GM12878 (cell line): Measurements from ENCODE around the gene SF1. TPM values are rescaled to one million over a fixed set of nuclear protein-coding genes. Genes with fewer than 3 reads are reported as not detected.

Experiments used
- ATAC-seq: fragments of 200-7000 bp; cut with Tn5 transposase; 3 replicates; pipeline ENCODE4 v1.9.1; 2020; ENCODE audit warnings: mild to moderate bottlenecking, moderate library complexity
- BruUV-seq: library from RNA; stranded (reverse); fragments of 400-500 nt; replicated peaks from 2 replicates; lab custom pipeline; 2021; lab: Mats Ljungman, UMichigan
- CTCF ChIA-PET: fragments of 300-600 bp; sonication (Branson Sonifier 250); formaldehyde crosslinking; extraction: SDS; loops from one replicate; lab custom pipeline; 2021; ENCODE audit warnings: inconsistent platforms; lab: Yijun Ruan, JAX
- POLR2A ChIA-PET: fragments of 350-600 bp; formaldehyde crosslinking; extraction: SDS; loops from one replicate; lab custom pipeline; 2021; ENCODE audit warnings: inconsistent platforms; lab: Charles Lee
- RAD21 ChIA-PET: fragments of 300-600 bp; sonication (Branson Sonifier 250); formaldehyde crosslinking; loops from one replicate; lab custom pipeline; 2023; ENCODE audit warnings: antibody characterized with exemption; ENCODE audit not compliant: unreplicated experiment; lab: Charles Lee
- SMC1A ChIA-PET: fragments of 300-600 bp; sonication (Branson Sonifier 250); formaldehyde crosslinking; loops from one replicate; lab custom pipeline; 2023; ENCODE audit not compliant: unreplicated experiment, uncharacterized antibody; lab: Charles Lee
- DNase-seq: peaks from one replicate; pipeline ENCODE4 v3.0.0-alpha.2; 2011; ENCODE audit warnings: low read depth, low spot score
- FAIRE-seq: peaks from 3 replicates; lab custom pipeline; 2011; peaks lifted over from hg19 to GRCh38; lab: Jason Lieb, UNC
- H2AFZ ChIP-seq: 2 replicates; pipeline ENCODE4 v1.6.0; 2011; ENCODE audit warnings: low read depth, low read length, control low read depth; ENCODE audit not compliant: control insufficient read depth
- H3K27ac ChIP-seq: 2 replicates; pipeline ENCODE4 v1.5.1; 2011; ENCODE audit warnings: control low read depth; ENCODE audit not compliant: control insufficient read depth, insufficient read depth
- H3K27me3 ChIP-seq, 2 experiments: replicated peaks in 1 of 2; 2 replicates each; pipeline versions ENCODE4 v1.6.0 to v1.6.1; 2011; ENCODE audit warnings: low read length in 1 of 2; ENCODE audit not compliant: control insufficient read depth in 2 of 2, insufficient read depth in 2 of 2
- H3K36me3 ChIP-seq, 2 experiments: 2 replicates each; pipeline ENCODE4 v1.5.1; 2011; ENCODE audit warnings: low read length in 1 of 2; ENCODE audit not compliant: control insufficient read depth in 2 of 2, insufficient read depth in 2 of 2
- H3K4me1 ChIP-seq: 2 replicates; pipeline ENCODE4 v1.6.1; 2011; ENCODE audit warnings: mild to moderate bottlenecking, low read length, moderate library complexity, mixed read lengths; ENCODE audit not compliant: control insufficient read depth, insufficient read depth
- H3K4me2 ChIP-seq: 2 replicates; pipeline ENCODE4 v1.6.0; 2011; ENCODE audit warnings: control low read depth; ENCODE audit not compliant: control insufficient read depth, insufficient read depth
- H3K4me3 ChIP-seq: fragments of 200-600 bp; sonication (generic); 2 replicates; pipeline ENCODE4 v1.5.1; 2016
- H3K79me2 ChIP-seq: 2 replicates; pipeline ENCODE4 v1.6.0; 2011; ENCODE audit warnings: low read length; ENCODE audit not compliant: control insufficient read depth, insufficient read depth
- H3K9ac ChIP-seq: 2 replicates; pipeline ENCODE4 v1.8.0; 2011; ENCODE audit warnings: low read length, control low read depth, mixed read lengths; ENCODE audit not compliant: control insufficient read depth, insufficient read depth
- H3K9me3 ChIP-seq: replicated peaks from 3 replicates; pipeline ENCODE4 v1.5.1; 2011; ENCODE audit warnings: mild to moderate bottlenecking, low read length; ENCODE audit not compliant: control insufficient read depth, insufficient read depth
- H4K20me1 ChIP-seq: 2 replicates; pipeline ENCODE4 v1.6.0; 2011; ENCODE audit not compliant: control insufficient read depth, insufficient read depth
- BCL11A ChIP-seq: IDR thresholded peaks from 2 replicates; pipeline ENCODE4 v1.6.1; 2011; ENCODE audit warnings: low read depth, low read length
- EP300 ChIP-seq, 2 experiments: fragments of 150-350 bp in 1 of 2; IDR thresholded peaks; 2 replicates each; pipeline ENCODE4 v1.6.1; 2011 to 2012; ENCODE audit warnings: low read depth in 2 of 2, low read length in 2 of 2, borderline replicate concordance in 1 of 2, improper control_type of control experiment in 1 of 2, inconsistent platforms in 1 of 2; ENCODE audit not compliant: control insufficient read depth in 1 of 2
- ESRRA ChIP-seq: IDR thresholded peaks from 2 replicates; pipeline ENCODE4 v1.6.1; 2012; ENCODE audit warnings: mild to moderate bottlenecking, low read length, improper control_type of control experiment
- FOS ChIP-seq: IDR thresholded peaks from 3 replicates; pipeline ENCODE4 v1.6.1; 2011; ENCODE audit warnings: borderline replicate concordance; ENCODE audit not compliant: insufficient read length; ENCODE audit errors: extremely low read depth
- FOXK2 ChIP-seq: fragments of 450-650 bp; IDR thresholded peaks from 2 replicates; pipeline ENCODE4 v1.6.1; 2017; ENCODE audit warnings: mild to moderate bottlenecking, moderate library complexity
- HCFC1 ChIP-seq: fragments of 150-350 bp; IDR thresholded peaks from 2 replicates; pipeline ENCODE4 v1.6.1; 2014; ENCODE audit warnings: low read length
- KDM1A ChIP-seq: fragments of 200-600 bp; sonication (generic); IDR thresholded peaks from 2 replicates; pipeline ENCODE4 v1.6.1; 2016; ENCODE audit warnings: borderline replicate concordance
- NBN ChIP-seq: fragments of 450-650 bp; IDR thresholded peaks from 2 replicates; pipeline ENCODE4 v1.6.1; 2016
- TBL1XR1 ChIP-seq: IDR thresholded peaks from 2 replicates; pipeline ENCODE4 v1.6.1; 2012; ENCODE audit warnings: low read depth, low read length, improper control_type of control experiment
- WGBS: methylation state at CpG from one replicate; pipeline ENCODE4 v1.1.6; 2016; ENCODE audit warnings: low lambda C conversion rate; ENCODE audit not compliant: insufficient replicate concordance, insufficient coverage; ENCODE audit errors: missing lambda C conversion rate; 5-methylcytosine and 5-hydroxymethylcytosine counted together
- in situ Hi-C: fragments of 300-500 bp; cut with MboI; formaldehyde crosslinking; loops from 9 replicates; pipeline ENCODE4 v1.14.3; 2018; ENCODE audit warnings: mixed read lengths
- intact Hi-C: fragments of 100-400 bp; cut with micrococcal nuclease; formaldehyde crosslinking; loops from one replicate; pipeline ENCODE4 v1.14.2; 2022; ENCODE audit not compliant: unreplicated experiment
- polyA plus RNA-seq, 11 experiments: library from polyadenylated mRNA; depleted of rRNA in 4 of 11; unstranded in 6 of 11; stranded (reverse) in 5 of 11; fragments of >200 nt; fragmentation: Nextera tagmentation in 4 of 11; fragmentation: Illumina TruSeq in 1 of 11; extraction: Ambion mirVana in 4 of 11; extraction: Trizol in 1 of 11; gene quantifications; 1 replicate in 1 of 11; 2 replicates in 10 of 11; pipeline versions ENCODE4 v1.2.1 to v1.2.3, GENCODE V29; 2011 to 2016; ENCODE audit warnings: inconsistent platforms in 2 of 11, missing spikeins in 2 of 11, low read depth in 1 of 11
- total RNA-seq, 4 experiments: library from RNA; depleted of rRNA in 3 of 4; stranded (reverse); fragments of >200 nt in 3 of 4; fragmentation: Illumina TruSeq in 1 of 4; extraction: Trizol in 1 of 4; gene quantifications; 2 replicates each; pipeline versions ENCODE4 v1.2.1 to v1.2.3, GENCODE V29; 2013 to 2021
- TF ChIP-seq, protein P1 (sequence below): fragments of 450-650 bp; conservative IDR thresholded peaks from 2 replicates; pipeline ENCODE4 v1.6.1; 2017; ENCODE audit warnings: mild to moderate bottlenecking, moderate library complexity
- TF ChIP-seq, protein P2 (sequence below): fragments of 450-650 bp; formaldehyde crosslinking; IDR thresholded peaks from 2 replicates; pipeline ENCODE4 v1.4.0; 2022; ENCODE audit warnings: mild to moderate bottlenecking, moderate library complexity
- TF ChIP-seq, protein P3 (sequence below): IDR thresholded peaks from 2 replicates; pipeline ENCODE4 v1.6.1; 2012; ENCODE audit warnings: improper control_type of control experiment, low read depth, low read length; ENCODE audit not compliant: insufficient replicate concordance

The SF1 gene
- total and polyA plus RNA-seq, 10 of the 15 experiments (the other 5 are each of a cell fraction or from before 2014, with no cell fraction given) = 13.6 to 337 (median 103) TPM

DNA sequence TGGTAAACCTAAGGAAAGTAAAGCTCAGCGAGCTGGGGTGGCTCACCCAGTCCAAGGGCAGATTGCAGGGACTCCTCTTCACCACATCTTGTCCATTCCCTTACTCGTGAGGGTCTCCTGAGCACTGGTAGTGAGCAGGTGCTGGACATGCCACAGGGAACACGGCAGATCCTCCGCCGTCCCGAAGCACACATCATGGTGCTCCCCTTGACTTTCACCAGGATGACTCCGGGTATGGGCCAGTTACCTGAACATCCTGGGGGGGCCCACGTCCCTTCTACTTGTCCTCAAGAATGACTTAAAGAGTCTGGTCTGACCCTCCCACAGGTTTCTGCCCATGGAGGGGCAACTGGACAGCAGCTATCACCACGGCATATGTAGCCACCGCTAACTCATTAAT, 8.0 kb upstream of the SF1 start:
- Histone ChIP-seq H3K27ac (no peak overlapping the region), H3K79me2 (no peaks in the 10 kb centered on the region), H4K20me1 (no peaks in the 10 kb centered on the region), H3K4me2 (no peak overlapping the region), H3K27me3 (no peaks in the 10 kb centered on the region), H3K4me1 (peaks cover 13% of the 10 kb centered on the region), H3K9ac (no peak overlapping the region), H3K9me3 (no peaks in the 10 kb centered on the region), H3K36me3 (peaks cover 9 to 11% of the 10 kb centered on the region in 2 experiments; a peak in 3 of 4 replicates), H2AFZ (no peak overlapping the region), H3K4me3 (no peak overlapping the region)
- in situ Hi-C loops (no loop called here), intact Hi-C loops (loop anchor here (2.0 kb wide), 1 partner anchor 54 kb away; no protein-coding TSS in a partner anchor)
- ChIA-PET CTCF (interaction anchor here (0.8 to 5.2 kb wide), 9 partner anchors 11 to 136 kb away, joined by 3 to 41 read pairs (median 4); partner anchors contain the start of genes CDC42BPG, MAP4K2 and RASGRP2), POLR2A (interaction anchor here (0.9 to 1.4 kb wide), 5 partner anchors 14 to 336 kb away, joined by 3 to 5 read pairs (median 3); partner anchors contain the start of genes CDC42BPG, FAU and MRPL49), RAD21 (no interaction called here), SMC1A (interaction anchor here (0.6 to 2.6 kb wide), 3 partner anchors 14 to 80 kb away, joined by 3 to 9 read pairs (median 3); no protein-coding TSS in a partner anchor)
- ATAC-seq (no peak), FAIRE-seq (no peak), DNase-seq (no peak)
- BruUV-seq = no TSS peak
- 79% methylated on average over 10 of the region's 10 CpGs for whole genome bisulfite sequencing
- TF ChIP-seq FOS (no peak), KDM1A (no peak), HCFC1 (no peak), ESRRA (no peak), NBN (no peak), BCL11A (no peak), FOXK2 (no peak), TBL1XR1 (no peak), EP300 (IDR thresholded peaks at IDR 0.05; ENCODE audit: borderline replicate concordance in 1 of 2, control insufficient read depth in 1 of 2, low read depth in 2 of 2, low read length in 2 of 2) (no peak)
- TF ChIP-seq, protein P1, sequence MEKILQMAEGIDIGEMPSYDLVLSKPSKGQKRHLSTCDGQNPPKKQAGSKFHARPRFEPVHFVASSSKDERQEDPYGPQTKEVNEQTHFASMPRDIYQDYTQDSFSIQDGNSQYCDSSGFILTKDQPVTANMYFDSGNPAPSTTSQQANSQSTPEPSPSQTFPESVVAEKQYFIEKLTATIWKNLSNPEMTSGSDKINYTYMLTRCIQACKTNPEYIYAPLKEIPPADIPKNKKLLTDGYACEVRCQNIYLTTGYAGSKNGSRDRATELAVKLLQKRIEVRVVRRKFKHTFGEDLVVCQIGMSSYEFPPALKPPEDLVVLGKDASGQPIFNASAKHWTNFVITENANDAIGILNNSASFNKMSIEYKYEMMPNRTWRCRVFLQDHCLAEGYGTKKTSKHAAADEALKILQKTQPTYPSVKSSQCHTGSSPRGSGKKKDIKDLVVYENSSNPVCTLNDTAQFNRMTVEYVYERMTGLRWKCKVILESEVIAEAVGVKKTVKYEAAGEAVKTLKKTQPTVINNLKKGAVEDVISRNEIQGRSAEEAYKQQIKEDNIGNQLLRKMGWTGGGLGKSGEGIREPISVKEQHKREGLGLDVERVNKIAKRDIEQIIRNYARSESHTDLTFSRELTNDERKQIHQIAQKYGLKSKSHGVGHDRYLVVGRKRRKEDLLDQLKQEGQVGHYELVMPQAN = no peak
- TF ChIP-seq, protein P2, sequence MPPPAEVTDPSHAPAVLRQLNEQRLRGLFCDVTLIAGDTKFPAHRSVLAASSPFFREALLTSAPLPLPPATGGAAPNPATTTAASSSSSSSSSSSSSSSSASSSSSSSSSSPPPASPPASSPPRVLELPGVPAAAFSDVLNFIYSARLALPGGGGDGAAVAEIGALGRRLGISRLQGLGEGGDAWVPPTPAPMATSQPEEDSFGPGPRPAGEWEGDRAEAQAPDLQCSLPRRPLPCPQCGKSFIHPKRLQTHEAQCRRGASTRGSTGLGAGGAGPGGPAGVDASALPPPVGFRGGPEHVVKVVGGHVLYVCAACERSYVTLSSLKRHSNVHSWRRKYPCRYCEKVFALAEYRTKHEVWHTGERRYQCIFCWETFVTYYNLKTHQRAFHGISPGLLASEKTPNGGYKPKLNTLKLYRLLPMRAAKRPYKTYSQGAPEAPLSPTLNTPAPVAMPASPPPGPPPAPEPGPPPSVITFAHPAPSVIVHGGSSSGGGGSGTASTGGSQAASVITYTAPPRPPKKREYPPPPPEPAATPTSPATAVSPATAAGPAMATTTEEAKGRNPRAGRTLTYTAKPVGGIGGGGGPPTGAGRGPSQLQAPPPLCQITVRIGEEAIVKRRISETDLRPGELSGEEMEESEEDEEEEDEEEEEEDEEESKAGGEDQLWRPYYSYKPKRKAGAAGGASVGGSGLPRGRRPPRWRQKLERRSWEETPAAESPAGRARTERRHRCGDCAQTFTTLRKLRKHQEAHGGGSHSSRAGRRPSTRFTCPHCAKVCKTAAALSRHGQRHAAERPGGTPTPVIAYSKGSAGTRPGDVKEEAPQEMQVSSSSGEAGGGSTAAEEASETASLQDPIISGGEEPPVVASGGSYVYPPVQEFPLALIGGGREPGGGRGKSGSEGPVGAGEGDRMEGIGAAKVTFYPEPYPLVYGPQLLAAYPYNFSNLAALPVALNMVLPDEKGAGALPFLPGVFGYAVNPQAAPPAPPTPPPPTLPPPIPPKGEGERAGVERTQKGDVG = no peak
- TF ChIP-seq, protein P3, sequence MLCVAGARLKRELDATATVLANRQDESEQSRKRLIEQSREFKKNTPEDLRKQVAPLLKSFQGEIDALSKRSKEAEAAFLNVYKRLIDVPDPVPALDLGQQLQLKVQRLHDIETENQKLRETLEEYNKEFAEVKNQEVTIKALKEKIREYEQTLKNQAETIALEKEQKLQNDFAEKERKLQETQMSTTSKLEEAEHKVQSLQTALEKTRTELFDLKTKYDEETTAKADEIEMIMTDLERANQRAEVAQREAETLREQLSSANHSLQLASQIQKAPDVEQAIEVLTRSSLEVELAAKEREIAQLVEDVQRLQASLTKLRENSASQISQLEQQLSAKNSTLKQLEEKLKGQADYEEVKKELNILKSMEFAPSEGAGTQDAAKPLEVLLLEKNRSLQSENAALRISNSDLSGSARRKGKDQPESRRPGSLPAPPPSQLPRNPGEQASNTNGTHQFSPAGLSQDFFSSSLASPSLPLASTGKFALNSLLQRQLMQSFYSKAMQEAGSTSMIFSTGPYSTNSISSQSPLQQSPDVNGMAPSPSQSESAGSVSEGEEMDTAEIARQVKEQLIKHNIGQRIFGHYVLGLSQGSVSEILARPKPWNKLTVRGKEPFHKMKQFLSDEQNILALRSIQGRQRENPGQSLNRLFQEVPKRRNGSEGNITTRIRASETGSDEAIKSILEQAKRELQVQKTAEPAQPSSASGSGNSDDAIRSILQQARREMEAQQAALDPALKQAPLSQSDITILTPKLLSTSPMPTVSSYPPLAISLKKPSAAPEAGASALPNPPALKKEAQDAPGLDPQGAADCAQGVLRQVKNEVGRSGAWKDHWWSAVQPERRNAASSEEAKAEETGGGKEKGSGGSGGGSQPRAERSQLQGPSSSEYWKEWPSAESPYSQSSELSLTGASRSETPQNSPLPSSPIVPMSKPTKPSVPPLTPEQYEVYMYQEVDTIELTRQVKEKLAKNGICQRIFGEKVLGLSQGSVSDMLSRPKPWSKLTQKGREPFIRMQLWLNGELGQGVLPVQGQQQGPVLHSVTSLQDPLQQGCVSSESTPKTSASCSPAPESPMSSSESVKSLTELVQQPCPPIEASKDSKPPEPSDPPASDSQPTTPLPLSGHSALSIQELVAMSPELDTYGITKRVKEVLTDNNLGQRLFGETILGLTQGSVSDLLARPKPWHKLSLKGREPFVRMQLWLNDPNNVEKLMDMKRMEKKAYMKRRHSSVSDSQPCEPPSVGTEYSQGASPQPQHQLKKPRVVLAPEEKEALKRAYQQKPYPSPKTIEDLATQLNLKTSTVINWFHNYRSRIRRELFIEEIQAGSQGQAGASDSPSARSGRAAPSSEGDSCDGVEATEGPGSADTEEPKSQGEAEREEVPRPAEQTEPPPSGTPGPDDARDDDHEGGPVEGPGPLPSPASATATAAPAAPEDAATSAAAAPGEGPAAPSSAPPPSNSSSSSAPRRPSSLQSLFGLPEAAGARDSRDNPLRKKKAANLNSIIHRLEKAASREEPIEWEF = no peak
